H9 (cell line): ENCODE results near the gene SDHB. TPM values are rescaled to one million over a fixed set of nuclear protein-coding genes. Genes with fewer than 3 reads are reported as not detected.

ENCODE experiments used
- DNase-seq: peaks from one replicate; pipeline ENCODE4 v3.0.0-alpha.2; 2017
- H2AFZ ChIP-seq: one replicate; pipeline ENCODE4 v1.6.1; 2013; ENCODE audit warnings: mild to moderate bottlenecking, low read length, control low read depth, moderate library complexity
- H2AK5ac ChIP-seq: 2 replicates; pipeline ENCODE4 v1.6.1; 2013; ENCODE audit warnings: low read length, control low read depth, mixed read lengths; ENCODE audit not compliant: insufficient read length
- H2BK120ac ChIP-seq: one replicate; pipeline ENCODE4 v1.6.1; 2013; ENCODE audit warnings: low read depth, mild to moderate bottlenecking, low read length, control low read depth, inconsistent platforms; ENCODE audit not compliant: poor library complexity, severe bottlenecking
- H2BK12ac ChIP-seq: 2 replicates; pipeline ENCODE4 v1.6.1; 2013; ENCODE audit warnings: low read length, control low read depth, mixed read lengths, low read depth; ENCODE audit not compliant: insufficient read length
- H2BK15ac ChIP-seq: 2 replicates; pipeline ENCODE4 v1.6.1; 2013; ENCODE audit warnings: low read depth, low read length, control low read depth
- H2BK20ac ChIP-seq: one replicate; pipeline ENCODE4 v1.6.1; 2013; ENCODE audit warnings: low read depth, mild to moderate bottlenecking, low read length, control low read depth, inconsistent platforms; ENCODE audit not compliant: poor library complexity, severe bottlenecking
- H2BK5ac ChIP-seq: 2 replicates; pipeline ENCODE4 v1.6.1; 2013; ENCODE audit warnings: low read length, control low read depth, mixed read lengths; ENCODE audit not compliant: insufficient read length
- H3K14ac ChIP-seq: 2 replicates; pipeline ENCODE4 v1.6.1; 2013; ENCODE audit warnings: low read length, control low read depth; ENCODE audit not compliant: insufficient read depth
- H3K18ac ChIP-seq: 2 replicates; pipeline ENCODE4 v1.6.1; 2013; ENCODE audit warnings: low read depth, mild to moderate bottlenecking, mixed read lengths, low read length, control low read depth; ENCODE audit not compliant: insufficient read length
- H3K23ac ChIP-seq: 2 replicates; pipeline ENCODE4 v1.6.1; 2013; ENCODE audit warnings: low read length, control low read depth, mixed read lengths, low read depth; ENCODE audit not compliant: insufficient read length
- H3K23me2 ChIP-seq: 2 replicates; pipeline ENCODE4 v1.6.1; 2013; ENCODE audit warnings: low read depth, mild to moderate bottlenecking, mixed read lengths, low read length, control low read depth; ENCODE audit not compliant: insufficient read length, poor library complexity, severe bottlenecking
- H3K27ac ChIP-seq: 2 replicates; pipeline ENCODE4 v1.5.1; 2013; ENCODE audit warnings: low read length, control low read depth, mixed read lengths, low read depth; ENCODE audit not compliant: insufficient read length
- H3K27me3 ChIP-seq: 2 replicates; pipeline ENCODE4 v1.6.1; 2013; ENCODE audit warnings: low read length, control low read depth, inconsistent platforms; ENCODE audit not compliant: insufficient read depth
- H3K4ac ChIP-seq: 2 replicates; pipeline ENCODE4 v1.6.1; 2013; ENCODE audit warnings: low read depth, mild to moderate bottlenecking, control low read depth, inconsistent platforms, low read length, moderate library complexity
- H3K4me1 ChIP-seq: 2 replicates; pipeline ENCODE4 v1.6.1; 2013; ENCODE audit warnings: low read length, control low read depth, inconsistent platforms; ENCODE audit not compliant: insufficient read depth
- H3K4me2 ChIP-seq: 2 replicates; pipeline ENCODE4 v1.6.1; 2013; ENCODE audit warnings: low read length, control low read depth, mixed read lengths; ENCODE audit not compliant: insufficient read length, insufficient read depth
- H3K56ac ChIP-seq: 2 replicates; pipeline ENCODE4 v1.6.1; 2013; ENCODE audit warnings: low read depth, mild to moderate bottlenecking, mixed read lengths, low read length, control low read depth; ENCODE audit not compliant: insufficient read length
- H3K79me1 ChIP-seq: 2 replicates; pipeline ENCODE4 v1.6.1; 2013; ENCODE audit warnings: low read depth, mild to moderate bottlenecking, moderate library complexity, low read length, control low read depth, inconsistent platforms; ENCODE audit not compliant: insufficient read depth, poor library complexity, severe bottlenecking
- H3K79me2 ChIP-seq: 2 replicates; pipeline ENCODE4 v1.6.1; 2013; ENCODE audit warnings: low read length, control low read depth, inconsistent platforms; ENCODE audit not compliant: insufficient read depth
- H3K9ac ChIP-seq: 2 replicates; pipeline ENCODE4 v1.6.1; 2013; ENCODE audit warnings: low read length, control low read depth, mixed read lengths; ENCODE audit not compliant: insufficient read length; ENCODE audit errors: extremely low read depth
- H3K9me3 ChIP-seq: one replicate; pipeline ENCODE4 v1.6.1; 2013; ENCODE audit warnings: low read depth, low read length, inconsistent platforms; ENCODE audit not compliant: control insufficient read depth
- H3T11ph ChIP-seq: one replicate; pipeline ENCODE4 v1.6.1; 2013; ENCODE audit warnings: mild to moderate bottlenecking, low read length, control low read depth, inconsistent platforms
- H4K20me1 ChIP-seq: one replicate; pipeline ENCODE4 v1.6.1; 2013; ENCODE audit not compliant: control insufficient read depth, insufficient read length, insufficient read depth
- H4K5ac ChIP-seq: 2 replicates; pipeline ENCODE4 v1.6.1; 2013; ENCODE audit warnings: low read depth, mild to moderate bottlenecking, mixed read lengths, low read length, control low read depth; ENCODE audit not compliant: insufficient read length
- H4K8ac ChIP-seq: replicated peaks from 2 replicates; pipeline ENCODE4 v1.6.1; 2013; ENCODE audit warnings: low read length, control low read depth, mixed read lengths, low read depth; ENCODE audit not compliant: insufficient read length
- H4K91ac ChIP-seq: 2 replicates; pipeline ENCODE4 v1.6.1; 2013; ENCODE audit warnings: low read depth, mild to moderate bottlenecking, moderate library complexity, mixed read lengths, low read length, control low read depth; ENCODE audit not compliant: insufficient read length
- H3K27ac Mint-ChIP-seq, 3 experiments: 2 replicates in 2 of 3; 3 replicates in 1 of 3; pipeline ENCODE4 v1.8.0; 2020 to 2021; ENCODE audit warnings: mixed read lengths in 3 of 3, mild to moderate bottlenecking in 1 of 3, moderate library complexity in 1 of 3
- H3K27me3 Mint-ChIP-seq: 2 replicates; pipeline ENCODE4 v1.8.0; 2021; ENCODE audit warnings: low read depth, mild to moderate bottlenecking, moderate library complexity, mixed read lengths
- H3K36me3 Mint-ChIP-seq, 3 experiments: 2 replicates in 2 of 3; 3 replicates in 1 of 3; pipeline ENCODE4 v1.8.0; 2020 to 2021; ENCODE audit warnings: low read depth in 3 of 3, mixed read lengths in 3 of 3; ENCODE audit not compliant: insufficient read depth in 1 of 3
- H3K4me1 Mint-ChIP-seq, 2 experiments: 2 replicates each; pipeline ENCODE4 v1.8.0; 2020; ENCODE audit warnings: mixed read lengths in 2 of 2
- H3K4me3 Mint-ChIP-seq, 2 experiments: 2 replicates in 1 of 2; 3 replicates in 1 of 2; pipeline ENCODE4 v1.8.0; 2020 to 2021; ENCODE audit warnings: mild to moderate bottlenecking in 2 of 2, mixed read lengths in 2 of 2, moderate library complexity in 1 of 2
- H3K9me3 Mint-ChIP-seq, 2 experiments: 2 replicates in 1 of 2; 3 replicates in 1 of 2; pipeline ENCODE4 v1.8.0; 2020; ENCODE audit warnings: mild to moderate bottlenecking in 2 of 2, mixed read lengths in 2 of 2, moderate library complexity in 1 of 2
- CTCF ChIP-seq: fragments of 200-600 bp; sonication (generic); conservative IDR thresholded peaks from 3 replicates; pipeline ENCODE4 v1.8.0; 2021; ENCODE audit warnings: antibody characterized with exemption, mild to moderate bottlenecking
- WGBS: extraction: QIAGEN DNeasy Blood & Tissue Kit; methylation state at CpG from one replicate; pipeline ENCODE4 v1.1.7; 2013; ENCODE audit warnings: missing lambda C conversion rate, low lambda C conversion rate, mixed read lengths; ENCODE audit not compliant: insufficient read length; ENCODE audit errors: extremely low coverage; 5-methylcytosine and 5-hydroxymethylcytosine counted together
- total RNA-seq: library from RNA; stranded (reverse); gene quantifications from 2 replicates; pipeline ENCODE4 v1.2.1, GENCODE V29; 2021

The SDHB gene
- total RNA-seq, 1 experiment from 2014 or later = 77.5 TPM

DNA sequence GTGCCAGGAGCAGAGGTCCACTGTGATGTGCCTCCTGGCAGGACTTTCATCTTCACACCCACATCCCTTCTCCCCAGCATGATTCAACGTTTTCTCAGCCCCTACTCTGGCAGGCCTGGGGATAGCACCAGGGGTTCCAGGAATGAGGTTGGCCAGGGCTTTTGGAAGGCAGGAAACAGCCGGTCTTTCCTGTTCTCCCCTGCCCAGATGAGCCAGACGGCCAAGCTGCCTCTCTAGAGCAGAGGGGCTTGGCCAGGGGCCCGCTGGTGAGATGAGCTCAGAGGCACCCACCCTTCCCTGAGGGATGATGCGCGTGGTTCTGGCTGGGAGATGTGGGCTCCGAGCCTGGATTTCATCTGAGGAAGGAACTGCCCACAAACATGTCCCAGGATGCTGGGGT lies 69.1 kb downstream of the SDHB start:
- H3K4me1 Mint-ChIP-seq = peaks cover 19 to 27% of the 10 kb centered on the region in 2 experiments
- Histone ChIP-seq H4K8ac (no peak overlapping the region), H2BK12ac (no peak overlapping the region), H3K27ac (no peak overlapping the region), H3K18ac (no peak overlapping the region), H2BK120ac (no peak overlapping the region), H2AFZ (no peak overlapping the region), H3K4me1 (no peaks in the 10 kb centered on the region), H2BK5ac (no peak overlapping the region), H3K23me2 (peaks cover 2% of the 10 kb centered on the region), H3K14ac (no peak overlapping the region), H3K27me3 (no peaks in the 10 kb centered on the region), H3K9me3 (no peaks in the 10 kb centered on the region), H2BK20ac (no peak overlapping the region), H2AK5ac (no peak overlapping the region), H4K20me1 (no peaks in the 10 kb centered on the region), H3K79me2 (no peaks in the 10 kb centered on the region), H3K4ac (no peak overlapping the region), H2BK15ac (no peak overlapping the region), H3T11ph (no peak overlapping the region), H3K56ac (no peak overlapping the region), H3K79me1 (no peaks in the 10 kb centered on the region), H4K5ac (no peak overlapping the region), H4K91ac (no peak overlapping the region), H3K4me2 (no peak overlapping the region), H3K9ac (no peak overlapping the region), H3K23ac (no peak overlapping the region)
- no peaks in the 10 kb centered on the region for H3K9me3 Mint-ChIP-seq
- peaks cover 5 to 18% (median 10%) of the 10 kb centered on the region in 3 experiments; a peak in 4 of 7 replicates for H3K36me3 Mint-ChIP-seq
- no peak for DNase-seq
- TF ChIP-seq CTCF = no peak
- H3K4me3 Mint-ChIP-seq = 0 out of 5 replicates have a peak overlapping the region, but pooled peaks of 1 of the 2 experiments have one; percentile 3
- no CpG with 5 or more reads among the region's 7 CpGs for WGBS
- peaks cover 9% of the 10 kb centered on the region for H3K27me3 Mint-ChIP-seq
- no peak overlapping the region for H3K27ac Mint-ChIP-seq
